Dedifferentiated amniotic fluid mesenchymal stem cell (primary cell): ENCODE results near the gene MAGEL2.

Source experiments
- DNase-seq: peaks from one replicate; pipeline ENCODE4 v3.0.0-alpha.2; 2016; ENCODE audit errors: extremely low spot score

MAGEL2 gene

DNA sequence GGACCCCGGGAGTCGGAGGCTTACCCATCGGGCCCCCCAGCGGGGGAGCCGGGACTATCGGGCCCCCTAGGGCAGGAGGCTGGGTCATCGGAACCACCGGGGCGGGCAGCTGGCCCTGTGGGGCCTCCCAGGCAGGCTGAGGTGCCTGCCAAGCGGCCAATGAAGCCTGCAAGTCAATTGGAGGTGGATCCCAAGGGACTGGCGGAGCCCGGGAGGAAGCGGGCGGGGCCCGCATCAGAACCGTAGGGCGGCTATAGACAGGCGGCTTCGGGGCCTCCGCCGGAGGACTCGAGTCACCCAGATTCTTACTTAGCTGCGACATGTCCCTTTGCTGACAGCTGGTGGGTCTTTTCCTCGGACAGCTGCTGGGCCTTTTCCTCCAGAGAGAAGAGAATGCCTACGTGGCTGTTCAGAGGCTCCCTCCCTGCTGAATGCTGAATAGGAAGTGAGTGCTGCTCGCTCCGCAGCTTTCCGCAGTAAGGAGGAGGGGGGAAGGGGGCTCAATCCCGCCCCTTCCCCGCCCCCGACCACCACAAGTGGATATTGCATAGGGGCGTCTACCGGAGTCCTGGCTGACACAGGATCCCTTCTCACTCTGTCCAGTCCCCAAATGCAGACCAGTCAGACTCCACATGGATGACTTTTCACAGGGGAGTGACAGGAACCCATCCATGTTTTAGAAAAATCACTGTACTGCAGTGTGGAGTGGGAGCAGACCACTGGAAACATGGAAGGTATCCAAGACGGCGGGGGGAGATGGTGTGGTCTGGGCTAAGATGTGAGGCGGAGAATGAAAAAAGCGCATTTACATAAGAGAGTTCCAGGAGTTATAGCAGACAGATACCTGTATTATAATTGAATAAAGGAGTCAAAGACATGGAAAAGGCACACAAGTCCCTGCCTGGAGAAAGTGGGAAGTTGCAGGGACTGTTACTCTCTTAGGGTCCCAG is at the start of gene MAGEL2:
TSS of gene MAGEL2 (minus strand) at position 447 of the 950 bp plus-strand sequence. CDS start at position 322, 125 bp downstream.
- DNase-seq = no peak

DNA sequence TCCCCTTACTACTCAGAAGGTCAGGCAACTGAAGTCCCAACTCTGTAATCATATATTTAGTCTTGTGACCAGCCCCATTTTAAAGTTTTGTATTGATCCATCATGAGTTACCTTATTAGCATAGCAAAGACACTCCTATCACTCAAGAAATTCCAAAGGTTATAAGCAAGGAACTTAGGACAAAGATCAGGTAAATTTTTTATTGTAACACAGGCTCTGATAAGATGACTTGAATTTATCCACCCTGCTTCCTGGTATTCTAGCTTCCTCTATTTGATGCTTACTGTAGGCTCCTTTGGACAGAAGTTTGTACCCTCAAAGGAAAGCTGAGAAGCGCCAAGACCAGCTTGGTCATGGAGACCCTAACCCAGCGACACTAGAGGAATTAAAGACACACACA is 47.6 kb upstream of the MAGEL2 start:
- no peak for DNase-seq

DNA sequence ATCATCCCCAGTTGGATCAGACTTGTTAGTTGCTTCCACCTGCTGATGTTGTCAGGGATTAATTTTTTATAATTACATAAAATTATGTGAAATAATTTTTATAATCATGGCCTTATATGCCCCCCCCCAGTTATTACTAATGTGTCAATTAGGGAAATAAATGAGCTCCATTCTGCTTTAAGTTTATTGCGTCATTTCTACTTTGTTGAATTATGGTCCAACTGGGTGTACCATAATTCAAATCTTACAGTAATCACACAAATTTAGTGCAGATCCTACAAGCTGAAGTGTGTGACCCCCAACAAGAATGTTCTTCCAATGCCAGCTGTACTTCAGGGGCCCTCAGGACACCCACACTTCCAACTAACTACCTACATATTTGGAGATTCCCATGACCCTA is 46.9 kb upstream of the MAGEL2 start:
- DNase-seq = no peak

DNA sequence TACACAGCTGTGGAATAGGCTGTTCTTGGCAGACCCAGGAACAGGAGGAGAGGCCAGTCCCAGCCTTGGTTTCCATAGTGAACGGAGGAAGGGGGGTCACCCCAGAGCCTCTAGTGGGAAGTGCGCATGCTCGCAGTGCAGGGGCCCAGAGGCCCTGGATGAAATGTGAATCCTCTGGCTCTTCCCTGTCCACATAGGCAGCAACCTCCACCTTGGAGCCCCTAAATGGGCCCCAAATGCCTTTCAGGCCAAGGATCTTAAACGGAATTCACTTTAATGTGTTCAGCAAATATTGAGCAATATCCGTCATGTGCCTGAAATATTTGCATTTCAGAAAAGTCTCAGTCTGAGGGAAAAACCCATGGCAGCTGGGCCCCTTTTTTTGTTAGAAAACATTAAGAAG is 42.8 kb upstream of the MAGEL2 start:
- peak; percentile 15 for DNase-seq

DNA sequence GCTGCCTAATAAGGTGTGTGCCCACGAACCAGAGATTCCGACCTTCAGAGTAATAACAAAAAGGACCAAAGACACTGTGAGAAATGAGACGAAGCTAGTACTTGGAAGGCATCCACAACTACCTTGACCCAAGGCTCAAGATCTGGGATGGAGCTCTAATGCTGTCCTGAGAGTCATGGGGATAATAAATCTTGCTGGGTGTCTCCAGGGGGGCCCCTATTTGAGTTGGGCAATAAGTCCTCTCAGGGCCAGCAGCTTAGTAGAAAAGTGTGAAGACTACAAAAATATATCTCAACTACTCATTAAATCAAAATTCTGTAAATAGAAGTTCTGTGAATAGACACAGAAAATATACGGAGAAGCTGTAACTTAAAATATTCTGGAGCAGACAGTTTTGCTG is 42.3 kb upstream of the MAGEL2 start:
- no peak for DNase-seq

DNA sequence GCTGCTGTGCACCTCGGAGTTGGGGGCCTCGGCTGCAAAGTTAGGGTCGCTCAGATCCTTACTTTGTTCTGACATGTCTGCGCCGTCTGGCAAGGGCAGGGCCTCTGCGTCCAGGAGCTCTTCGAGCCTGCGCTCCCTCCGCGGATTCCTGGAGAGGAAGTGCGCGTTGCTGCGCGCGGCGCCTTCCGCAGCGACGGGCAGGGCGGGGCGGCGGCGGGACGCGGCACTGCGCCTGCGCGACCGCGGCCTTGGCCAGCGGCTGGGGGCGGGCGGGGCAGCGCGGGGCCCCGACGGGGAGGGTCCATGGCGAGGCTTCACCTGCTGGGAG is 39.4 kb upstream of the MAGEL2 start, which contains the start of gene NDN:
TSS of gene NDN (minus strand) at position 163 of the 328 bp plus-strand sequence. CDS start at position 75, 88 bp downstream.
- no peak for DNase-seq

DNA sequence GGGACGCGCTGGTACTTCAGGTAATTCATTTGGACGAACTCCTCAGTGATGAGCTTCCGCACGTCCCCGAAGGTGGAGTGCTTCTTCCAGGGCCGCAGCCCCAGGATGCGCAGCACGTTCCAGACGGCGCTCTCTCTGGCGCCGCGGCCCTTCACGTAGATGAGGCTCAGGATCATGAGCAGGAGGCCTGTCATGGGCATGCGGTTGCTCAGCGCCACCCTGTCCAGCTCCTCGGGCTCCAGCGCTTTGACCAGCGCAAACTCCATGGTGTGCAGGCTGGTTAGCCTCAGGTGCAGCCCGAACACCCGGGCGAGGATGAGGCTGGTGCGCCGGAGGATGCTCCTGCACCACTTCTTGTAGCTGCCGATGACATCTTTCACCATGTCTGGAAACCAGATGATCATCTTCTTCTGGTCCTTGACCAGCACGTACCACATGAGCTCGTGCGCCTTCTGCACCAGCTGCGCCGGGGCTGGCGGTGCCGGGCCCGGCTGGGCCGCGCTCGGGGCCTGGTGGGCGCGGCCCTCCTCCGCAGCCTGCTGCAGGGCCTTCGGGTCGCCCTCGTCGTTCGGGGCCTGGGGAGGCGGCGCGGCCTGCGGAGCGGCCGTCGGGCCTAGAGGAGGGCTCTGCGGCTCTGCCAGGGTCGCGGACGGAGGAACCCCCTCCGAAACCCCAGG is 38.9 kb upstream of the MAGEL2 start:
- DNase-seq = no peak

DNA sequence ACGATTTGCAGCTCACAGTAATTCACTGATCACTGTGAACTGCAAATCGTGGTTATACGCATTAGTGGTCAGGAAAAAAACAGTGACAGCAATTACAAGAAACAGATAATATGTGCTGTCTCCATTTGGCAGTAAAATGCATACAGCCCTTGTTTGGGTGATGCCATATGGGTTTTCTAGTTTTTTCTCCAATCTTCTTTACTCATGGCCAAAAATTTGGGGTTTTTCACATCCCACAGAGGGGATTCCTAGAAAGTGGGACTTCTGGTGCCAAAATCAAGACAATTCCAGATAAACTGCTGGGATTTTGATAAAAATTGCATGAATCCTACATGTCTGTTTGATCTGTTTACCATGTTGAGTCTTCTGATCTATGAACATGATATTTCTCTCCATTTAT is 23.8 kb upstream of the MAGEL2 start:
- no peak for DNase-seq

DNA sequence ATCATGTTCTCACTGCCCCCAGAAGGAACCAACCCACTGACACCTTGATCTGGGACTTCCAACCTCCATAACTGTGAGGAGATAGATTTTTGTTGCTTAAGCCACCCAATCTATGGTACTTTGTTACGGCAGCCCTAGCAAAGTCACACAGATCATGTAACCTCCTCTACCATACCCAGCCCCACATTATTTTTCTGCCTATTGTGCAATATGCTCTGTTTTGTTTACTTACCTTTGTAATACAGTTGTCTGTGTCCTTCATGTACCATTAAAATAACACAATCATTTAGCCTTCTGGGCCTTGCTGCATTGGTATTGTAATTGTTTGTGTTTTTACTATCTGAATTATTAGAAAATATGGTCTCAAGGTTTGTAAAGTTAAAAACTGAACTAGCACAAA is 23.3 kb upstream of the MAGEL2 start:
- no peak for DNase-seq

DNA sequence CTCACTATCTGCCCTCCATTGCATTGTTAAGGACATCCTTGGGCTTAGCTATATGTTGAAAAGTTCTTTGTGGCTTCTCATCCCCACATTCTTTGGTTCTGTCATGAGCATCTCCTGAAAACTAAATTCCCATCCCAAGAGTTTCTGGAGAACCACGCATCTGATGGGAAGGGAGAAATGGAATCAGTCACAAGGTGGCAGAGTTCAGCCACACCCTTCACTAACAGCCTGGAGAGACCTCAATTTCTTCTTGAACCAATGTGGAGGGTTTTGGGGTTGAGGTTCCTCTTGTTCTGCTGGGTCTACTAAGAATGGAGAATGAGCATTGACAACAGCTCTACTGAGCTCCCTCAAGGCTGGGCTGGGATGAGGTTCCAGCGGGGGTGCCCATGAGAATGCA is 15.6 kb upstream of the MAGEL2 start:
- no peak for DNase-seq

DNA sequence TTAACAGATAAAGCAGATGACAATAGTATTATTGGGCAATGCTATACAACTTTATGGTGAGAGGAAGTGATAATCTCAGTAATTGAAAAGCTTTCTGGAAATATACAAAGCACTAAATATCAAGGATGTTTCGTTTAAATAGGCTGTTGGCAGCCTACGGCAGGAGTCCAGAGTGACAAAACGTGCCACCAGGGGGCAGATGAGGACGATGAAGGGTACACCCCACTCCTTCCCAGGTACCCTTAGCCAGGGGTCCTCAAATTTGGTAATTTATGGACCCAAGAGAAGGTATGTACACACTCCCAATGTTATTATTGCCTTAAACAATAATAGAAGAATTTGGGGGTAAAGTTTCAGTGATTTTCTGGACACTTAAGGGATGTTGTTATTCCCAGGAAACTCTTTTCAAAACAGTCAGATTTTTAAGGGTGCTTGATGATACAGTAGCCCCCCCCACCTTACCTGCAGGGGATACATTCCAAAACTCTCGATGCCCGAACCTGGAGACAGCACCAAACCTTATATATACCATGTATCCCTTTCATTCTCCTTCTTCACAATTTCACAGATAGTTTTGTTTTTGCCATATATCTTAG is 1.4 kb upstream of the MAGEL2 start:
- no peak for DNase-seq

DNA sequence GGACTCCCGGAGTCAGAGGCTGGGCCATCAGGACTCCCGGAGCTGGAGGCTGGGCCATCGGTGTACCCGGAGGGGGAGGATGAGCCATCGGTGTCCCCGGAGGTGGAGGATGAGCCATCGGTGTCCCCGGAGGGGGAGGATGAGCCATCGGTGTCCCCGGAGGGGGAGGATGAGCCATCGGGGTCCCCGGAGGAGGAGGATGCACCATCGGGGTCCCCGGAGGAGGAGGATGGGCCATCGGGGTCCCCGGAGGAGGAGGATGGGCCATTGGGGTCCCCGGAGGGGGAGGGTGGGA is 719 bp downstream of the MAGEL2 start:
- DNase-seq = no peak

DNA sequence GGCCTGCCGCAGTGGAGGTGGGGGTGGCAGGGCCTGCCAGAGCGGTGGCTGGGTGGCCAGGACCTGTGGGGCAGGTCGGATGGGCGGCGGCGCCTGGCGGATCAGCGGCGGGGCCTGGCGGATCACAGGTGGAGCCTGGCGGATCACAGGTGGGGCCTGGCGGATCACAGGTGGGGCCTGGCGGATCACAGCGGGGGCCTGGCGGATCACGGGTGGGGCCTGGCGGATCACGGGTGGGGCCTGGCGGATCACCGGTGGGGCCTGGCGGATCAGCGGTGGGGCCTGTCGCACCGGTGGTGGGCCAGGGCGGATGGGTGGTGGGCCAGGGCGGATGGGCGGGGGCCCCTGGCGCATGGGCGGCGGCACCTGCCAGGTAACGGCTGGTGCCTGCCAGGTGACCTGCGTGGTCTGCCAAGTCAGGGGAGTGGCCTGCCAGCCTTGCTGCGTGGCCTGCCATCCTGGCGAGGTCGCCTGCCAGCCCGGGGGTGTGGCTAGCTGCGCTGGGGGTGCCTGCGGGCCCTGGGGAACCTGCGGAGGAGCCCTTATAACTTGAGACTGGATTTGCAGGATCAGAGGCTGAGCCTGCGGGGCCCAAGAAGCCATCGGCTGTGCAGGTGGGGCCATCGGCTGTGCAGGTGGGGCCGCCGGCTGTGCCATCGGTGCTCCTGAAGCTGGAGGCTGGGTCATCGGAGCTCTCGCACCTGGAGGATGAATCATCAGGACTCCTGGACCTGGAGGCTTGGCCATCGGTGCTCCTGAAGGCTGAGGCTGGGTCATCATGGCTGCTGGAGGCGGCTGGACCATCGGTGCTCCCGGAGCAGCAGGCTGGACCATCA is 1.3 kb downstream of the MAGEL2 start:
- DNase-seq = no peak

DNA sequence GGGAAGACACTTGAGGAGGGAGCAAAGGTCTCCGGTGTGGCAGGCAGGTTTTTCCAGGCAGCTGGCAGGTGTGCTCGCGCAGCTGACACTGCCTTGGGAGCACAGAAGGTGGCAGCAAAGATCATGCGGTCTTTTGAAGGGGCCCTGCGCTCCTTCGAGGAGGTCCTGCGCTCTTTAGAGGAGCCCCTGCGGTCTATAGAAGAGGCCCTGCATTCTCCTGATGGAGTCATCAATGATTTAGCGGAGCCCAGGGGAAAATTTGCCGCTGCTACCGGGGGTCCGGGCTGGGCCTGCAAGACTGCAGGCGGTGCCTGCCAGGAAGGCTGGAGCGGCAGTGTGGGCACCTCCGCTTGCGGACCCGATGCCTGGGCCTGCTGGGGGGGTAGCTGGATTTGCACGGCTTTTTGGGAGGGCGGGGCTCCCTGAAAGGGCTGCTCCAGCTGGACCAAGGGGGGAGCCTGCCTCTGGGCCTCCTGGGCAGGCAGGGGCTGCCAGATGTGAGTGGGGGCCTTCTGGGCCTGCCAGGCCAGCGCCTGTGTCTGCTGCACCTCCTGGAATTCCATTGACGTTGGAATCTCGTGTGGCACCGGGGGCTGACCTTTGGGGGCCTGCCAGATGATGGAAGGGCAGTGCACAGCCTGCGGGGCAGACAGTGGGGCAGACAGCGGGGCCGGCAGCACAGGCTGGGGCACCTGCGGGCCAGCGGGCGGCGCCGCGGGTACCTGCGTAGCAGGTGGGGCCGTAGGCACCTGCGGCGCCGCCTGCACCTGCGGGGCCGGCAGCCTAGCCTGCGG is 2.1 kb downstream of the MAGEL2 start:
- no peak for DNase-seq

DNA sequence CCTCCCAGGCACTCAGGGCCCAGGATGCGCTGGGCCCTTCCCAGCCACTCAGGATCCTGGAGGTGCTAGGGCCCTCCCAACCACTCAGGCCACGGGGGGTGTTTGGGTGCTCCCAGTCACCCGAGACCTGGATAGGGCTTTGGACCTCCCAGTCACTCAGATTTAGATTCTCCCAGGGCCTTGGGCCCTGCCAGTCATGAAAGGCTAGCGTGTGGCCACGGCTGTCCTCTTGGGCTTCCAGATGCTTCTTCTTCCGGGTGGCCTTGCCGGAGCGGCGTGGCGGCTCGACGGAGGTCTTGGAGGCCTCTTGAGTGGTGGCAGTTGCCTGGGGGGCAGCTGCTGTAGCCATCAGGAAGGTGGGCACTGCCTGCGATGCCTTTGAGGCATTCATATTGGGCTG is 2.8 kb downstream of the MAGEL2 start:
- DNase-seq = no peak

DNA sequence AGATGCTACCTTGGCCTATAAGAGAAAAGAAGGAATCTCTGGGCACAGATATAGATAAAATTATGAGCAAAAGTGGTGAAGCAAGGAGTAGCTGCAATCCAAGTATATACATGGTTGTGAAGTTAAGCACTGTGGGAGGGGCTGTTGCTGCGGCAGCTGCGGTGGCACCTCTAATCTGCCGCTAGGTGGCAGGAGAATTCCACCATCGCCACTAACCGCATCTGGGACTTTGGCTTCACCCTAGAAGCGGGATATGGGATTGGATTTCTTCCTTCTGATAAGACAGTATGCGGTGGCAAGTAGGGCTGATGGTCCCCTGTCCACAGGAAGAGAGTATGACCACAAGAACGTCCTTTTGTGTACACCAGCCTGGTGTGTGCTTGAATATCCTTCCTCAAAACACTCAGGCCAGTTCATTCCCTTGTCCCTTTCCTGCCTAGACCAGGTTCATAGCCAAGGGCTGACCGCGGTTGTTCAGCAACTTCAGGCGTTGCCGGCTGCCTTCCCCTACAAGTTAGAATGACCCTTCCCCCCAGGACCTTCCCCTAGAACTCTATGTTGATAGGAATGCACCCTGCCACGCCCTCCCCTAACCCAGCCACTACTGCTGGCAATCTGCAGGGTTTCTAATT is 5.1 kb downstream of the MAGEL2 start:
- peak; percentile 31 for DNase-seq

DNA sequence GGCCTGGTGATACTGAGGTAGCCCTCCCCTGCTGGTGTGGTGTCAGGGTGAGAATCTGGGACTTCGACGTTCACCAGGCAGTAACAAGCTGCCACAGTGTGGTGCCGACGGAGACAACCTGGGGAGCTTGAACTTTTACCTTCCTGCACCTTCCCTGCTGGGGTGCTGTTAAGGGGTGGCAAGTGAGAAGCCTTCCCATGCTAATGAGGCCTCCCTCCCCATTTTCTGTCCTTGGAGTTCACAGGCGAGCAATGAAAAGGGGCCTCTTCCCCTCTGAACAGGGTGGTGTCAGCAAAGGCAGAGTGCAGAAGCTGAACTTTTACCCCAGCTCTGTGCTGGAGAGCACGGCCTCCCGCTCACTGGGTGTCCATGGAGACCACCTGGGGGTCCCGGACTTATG is 13.5 kb downstream of the MAGEL2 start:
- no peak for DNase-seq

DNA sequence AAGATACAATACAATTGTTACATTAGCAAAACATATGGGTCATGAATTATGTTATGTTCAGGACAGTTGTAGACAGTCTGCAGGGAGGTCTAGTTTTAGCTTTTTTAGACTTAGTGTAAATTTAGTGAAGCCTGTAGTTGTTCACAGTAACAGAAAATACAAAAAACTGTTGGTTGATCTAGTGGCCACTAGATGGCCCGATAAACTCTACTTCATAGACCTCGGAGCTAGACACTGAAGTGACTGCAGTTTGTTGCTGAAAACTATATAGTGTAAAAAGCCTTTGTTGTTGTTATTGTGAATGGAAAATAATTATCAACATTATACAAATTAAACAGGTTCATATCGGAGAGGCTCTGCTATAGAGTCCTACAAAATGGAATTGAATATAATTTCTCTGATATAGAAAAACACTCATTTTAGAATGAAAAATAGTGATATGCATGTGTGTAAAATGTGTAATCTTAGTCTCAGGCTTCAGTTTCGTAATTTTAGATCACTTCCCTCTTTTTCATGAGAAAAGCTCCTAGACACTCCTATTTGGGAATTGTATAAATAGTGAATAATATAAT is 18.3 kb downstream of the MAGEL2 start:
- no peak for DNase-seq

DNA sequence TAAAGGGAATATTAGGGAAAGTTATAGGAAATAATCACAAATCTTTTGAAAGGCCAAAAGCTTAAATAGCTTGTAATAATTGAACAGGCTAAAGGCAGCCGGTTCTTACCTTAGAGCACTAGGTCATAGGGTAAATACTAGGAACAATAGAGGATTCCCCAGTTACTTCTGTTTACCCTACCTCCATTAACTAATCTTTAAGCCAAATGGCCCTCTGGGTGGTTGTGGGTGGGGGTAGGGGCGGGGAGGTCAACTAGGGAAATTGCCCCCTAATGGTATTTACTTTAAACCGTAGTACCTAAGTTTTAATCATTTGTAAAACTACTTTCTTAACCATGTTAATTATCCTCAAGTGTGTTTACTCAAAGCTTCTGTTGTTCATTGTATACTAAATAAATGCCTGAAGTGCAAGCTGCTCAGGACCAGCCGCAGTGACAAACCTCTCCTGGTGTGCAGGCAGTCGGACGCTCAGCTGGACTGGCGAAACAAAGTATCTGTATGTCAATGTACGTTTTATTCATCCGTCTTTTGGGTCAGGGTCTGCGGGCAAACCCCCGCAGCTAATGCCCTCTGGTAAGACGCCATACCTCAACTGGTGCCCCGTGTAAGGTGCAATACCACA is 18.9 kb downstream of the MAGEL2 start:
- DNase-seq = no peak

DNA sequence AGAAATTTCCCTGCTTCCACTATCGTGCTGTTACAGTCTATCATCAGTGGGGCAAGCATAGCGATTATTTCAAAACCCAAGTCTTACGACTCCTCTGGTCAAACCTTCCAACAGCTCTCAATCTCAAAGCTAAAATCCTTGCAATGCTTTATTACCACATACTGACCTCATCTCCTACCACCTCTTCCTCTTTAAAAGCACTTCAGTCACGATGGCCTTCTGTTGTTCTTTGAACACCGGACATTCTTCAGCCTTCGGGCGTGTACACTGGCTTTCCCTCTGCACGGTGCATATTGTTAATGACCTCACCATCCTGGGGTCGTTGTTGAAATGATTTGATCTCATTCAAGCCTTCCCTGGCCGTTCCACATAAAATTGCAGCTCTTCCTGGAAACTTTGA is 31.1 kb downstream of the MAGEL2 start:
- no peak for DNase-seq
